K562 (cell line): ENCODE measurements around the gene SCTR. TPM values are rescaled to one million over a fixed set of nuclear protein-coding genes. Genes with fewer than 3 reads are reported as not detected.

Source experiments
- ATAC-seq: fragments of 200-7000 bp; cut with Tn5 transposase; 3 replicates; pipeline ENCODE4 v1.9.1; 2020; ENCODE audit warnings: moderate library complexity
- BruUV-seq: library from RNA; stranded (reverse); fragments of 400-500 nt; replicated peaks from 2 replicates; lab custom pipeline; 2021; lab: Mats Ljungman, UMichigan
- CTCF ChIA-PET: fragments of 300-600 bp; formaldehyde crosslinking; extraction: SDS; loops from one replicate; lab custom pipeline; 2021; ENCODE audit warnings: low intra/inter-chr PET ratio; lab: Yijun Ruan, JAX
- POLR2A ChIA-PET: fragments of 300-600, 350-650 bp; sonication (Branson Sonifier 250); formaldehyde crosslinking; extraction: SDS; loops from one replicate; lab custom pipeline; 2021; ENCODE audit warnings: antibody characterized with exemption, inconsistent platforms; lab: Yijun Ruan, JAX
- DNase-seq, 4 experiments: peaks; one replicate each; pipeline versions ENCODE4 v3.0.0 to v3.0.0-alpha.2; 2011 to 2018; ENCODE audit warnings: low spot score in 3 of 4, mixed read lengths in 3 of 4; ENCODE audit errors: extremely low read depth in 1 of 4
- FAIRE-seq: peaks from 2 replicates; lab custom pipeline; 2011; peaks lifted over from hg19 to GRCh38; lab: Jason Lieb, UNC
- H2AFZ ChIP-seq: 2 replicates; pipeline ENCODE4 v1.6.0; 2011; ENCODE audit warnings: low read depth, low read length, control low read depth, inconsistent platforms
- H3K27ac ChIP-seq: fragments of 200-600 bp; 3 replicates; pipeline ENCODE4 v1.8.0; 2011; ENCODE audit warnings: low read depth, mild to moderate bottlenecking, control low read depth, inconsistent platforms, low read length, moderate library complexity, mixed read lengths; ENCODE audit errors: extremely low read depth
- H3K27me3 ChIP-seq, 2 experiments: fragments of 300-600 bp in 1 of 2; 2 replicates in 1 of 2; 3 replicates in 1 of 2; pipeline versions ENCODE4 v1.6.0 to v1.8.0; 2011; ENCODE audit warnings: inconsistent platforms in 2 of 2, low read length in 2 of 2, mild to moderate bottlenecking in 1 of 2, mixed read lengths in 1 of 2, moderate library complexity in 1 of 2; ENCODE audit not compliant: control insufficient read depth in 2 of 2, insufficient read depth in 2 of 2
- H3K36me3 ChIP-seq: fragments of 300-600 bp; 3 replicates; pipeline ENCODE4 v1.8.0; 2011; ENCODE audit warnings: mild to moderate bottlenecking, low read length, inconsistent platforms; ENCODE audit not compliant: control insufficient read depth, insufficient read depth
- H3K4me1 ChIP-seq, 2 experiments: fragments of 200-600 bp in 1 of 2; replicated peaks in 1 of 2; 2 replicates in 1 of 2; 3 replicates in 1 of 2; pipeline versions ENCODE4 v1.5.1 to v1.8.0; 2011; ENCODE audit warnings: inconsistent platforms in 2 of 2, low read length in 2 of 2, mild to moderate bottlenecking in 1 of 2, mixed read lengths in 1 of 2, moderate library complexity in 1 of 2; ENCODE audit not compliant: control insufficient read depth in 2 of 2, insufficient read depth in 2 of 2
- H3K4me2 ChIP-seq: 2 replicates; pipeline ENCODE4 v1.6.1; 2011; ENCODE audit warnings: low read length, control low read depth, inconsistent platforms, mixed read lengths; ENCODE audit not compliant: insufficient read depth
- H3K4me3 ChIP-seq: fragments of 200-600 bp; sonication (generic), shearing (Covaris generic); 2 replicates; pipeline ENCODE4 v1.5.1; 2016; ENCODE audit warnings: control low read depth, inconsistent platforms
- H3K79me2 ChIP-seq: fragments of 200-600 bp; 3 replicates; pipeline ENCODE4 v1.8.0; 2011; ENCODE audit warnings: low read length, inconsistent platforms; ENCODE audit not compliant: control insufficient read depth, insufficient read depth
- H3K9ac ChIP-seq, 2 experiments: 2 replicates each; pipeline versions ENCODE4 v1.6.0 to v1.6.1; 2011; ENCODE audit warnings: low read depth in 2 of 2, low read length in 2 of 2, control low read depth in 1 of 2, inconsistent platforms in 1 of 2, mild to moderate bottlenecking in 1 of 2, mixed read lengths in 1 of 2; ENCODE audit not compliant: insufficient read depth in 1 of 2
- H3K9me1 ChIP-seq: one replicate; pipeline ENCODE4 v1.6.0; 2011; ENCODE audit warnings: inconsistent platforms, mild to moderate bottlenecking, low read length, moderate library complexity; ENCODE audit not compliant: control insufficient read depth, insufficient read depth
- H3K9me3 ChIP-seq: replicated peaks from 2 replicates; pipeline ENCODE4 v1.5.1; 2011; ENCODE audit warnings: low read depth, low read length, inconsistent platforms; ENCODE audit not compliant: control insufficient read depth, insufficient read depth
- H4K20me1 ChIP-seq: replicated peaks from 2 replicates; pipeline ENCODE4 v1.6.1; 2011; ENCODE audit warnings: low read length, inconsistent platforms, mixed read lengths; ENCODE audit not compliant: control insufficient read depth, insufficient read depth
- CTBP1 ChIP-seq: fragments of 450-650 bp; IDR thresholded peaks from 2 replicates; pipeline ENCODE4 v1.6.1; 2016; ENCODE audit warnings: borderline replicate concordance
- FOXA1 ChIP-seq: fragments of 450-650 bp; IDR thresholded peaks from 2 replicates; pipeline ENCODE4 v1.6.1; 2016; ENCODE audit warnings: mild to moderate bottlenecking, borderline replicate concordance
- GABPB2 ChIP-seq: fragments of 250-450 bp; sonication (Bioruptor Pico); conservative IDR thresholded peaks from 2 replicates; pipeline ENCODE4 v1.5.1; 2021; ENCODE audit warnings: mild to moderate bottlenecking
- NFRKB ChIP-seq: fragments of 450-650 bp; IDR thresholded peaks from 2 replicates; pipeline ENCODE4 v1.6.1; 2016; ENCODE audit warnings: low read depth
- PHF21A ChIP-seq: fragments of 450-650 bp; IDR thresholded peaks from 2 replicates; pipeline ENCODE4 v1.6.1; 2017; ENCODE audit warnings: low read depth, borderline replicate concordance
- POLR2G ChIP-seq: fragments of 200-400 bp; formaldehyde crosslinking; IDR thresholded peaks from 2 replicates; pipeline ENCODE4 v1.6.1; 2017; ENCODE audit warnings: low read depth, mild to moderate bottlenecking, antibody characterized with exemption, low read length, moderate library complexity
- RBM14 ChIP-seq: fragments of 200-400 bp; formaldehyde crosslinking; IDR thresholded peaks from 2 replicates; pipeline ENCODE4 v1.6.1; 2018; ENCODE audit warnings: low read depth, mild to moderate bottlenecking, low read length, moderate library complexity, borderline replicate concordance; ENCODE audit not compliant: insufficient read depth
- SETDB1 ChIP-seq: IDR thresholded peaks from one replicate; pipeline ENCODE4 v1.6.1; 2012; ENCODE audit warnings: low read length, control low read depth, inconsistent platforms
- TAF7 ChIP-seq: fragments of 450-650 bp; IDR thresholded peaks from 2 replicates; pipeline ENCODE4 v1.6.1; 2016; ENCODE audit warnings: missing genetic modification characterization, missing compliant biosample characterization
- TCF7 ChIP-seq: sonication (generic); IDR thresholded peaks from 2 replicates; pipeline ENCODE4 v1.6.1; 2016; ENCODE audit warnings: antibody characterized with exemption, borderline replicate concordance
- ZEB2 ChIP-seq: fragments of 450-650 bp; IDR thresholded peaks from 2 replicates; pipeline ENCODE4 v1.6.1; 2016
- ZFP36 ChIP-seq: fragments of 150-350 bp; IDR thresholded peaks from 2 replicates; pipeline ENCODE4 v1.6.1; 2018; ENCODE audit warnings: low read length, low read depth; ENCODE audit not compliant: partially characterized antibody
- ZKSCAN8 ChIP-seq: fragments of 200-800 bp; sonication (Bioruptor generic); IDR thresholded peaks from 2 replicates; pipeline ENCODE4 v1.6.1; 2016; ENCODE audit warnings: missing genetic modification characterization, missing compliant biosample characterization
- ZNF311 ChIP-seq: fragments of 250-450 bp; sonication (Bioruptor Pico); IDR thresholded peaks from 2 replicates; pipeline ENCODE4 v1.4.0; 2020; ENCODE audit warnings: mild to moderate bottlenecking, moderate library complexity
- ZNF764 ChIP-seq: fragments of 250-450 bp; sonication (Bioruptor Pico); IDR thresholded peaks from 2 replicates; pipeline ENCODE4 v1.4.0; 2020; ENCODE audit warnings: low read depth, mild to moderate bottlenecking, moderate library complexity
- ZSCAN32 ChIP-seq: fragments of 450-650 bp; formaldehyde crosslinking; IDR thresholded peaks from 2 replicates; pipeline ENCODE4 v1.4.0; 2020; ENCODE audit warnings: mild to moderate bottlenecking, moderate library complexity
- WGBS: fragments of 100-300 bp; shearing (Covaris generic); methylation state at CpG from one replicate; pipeline ENCODE4 v1.1.6; 2016; ENCODE audit warnings: low coverage, mixed read lengths; ENCODE audit not compliant: insufficient coverage; ENCODE audit errors: missing lambda C conversion rate; 5-methylcytosine and 5-hydroxymethylcytosine counted together
- in situ Hi-C: fragments of 300-500 bp; cut with MboI; formaldehyde crosslinking; loops from 4 replicates; pipeline ENCODE4 v1.15.0; 2018; ENCODE audit warnings: inconsistent platforms, mixed read lengths
- intact Hi-C: fragments of 100-400 bp; cut with micrococcal nuclease; formaldehyde crosslinking; loops from 2 replicates; pipeline ENCODE4 v1.14.2; 2022
- polyA plus RNA-seq, 8 experiments: library from polyadenylated mRNA; depleted of rRNA in 4 of 8; stranded (reverse) in 5 of 8; unstranded in 3 of 8; fragments of >200 nt; fragmentation: Nextera tagmentation in 2 of 8; fragmentation: Illumina TruSeq in 1 of 8; extraction: Ambion mirVana in 2 of 8; extraction: Trizol in 1 of 8; gene quantifications; 2 replicates each; pipeline versions ENCODE4 v1.2.1 to v1.2.3, GENCODE V29; 2011 to 2014; ENCODE audit warnings: inconsistent platforms in 1 of 8, missing spikeins in 1 of 8
- total RNA-seq, 7 experiments: library from RNA; depleted of rRNA in 6 of 7; stranded (reverse); fragments of >200 nt in 6 of 7; fragmentation: Illumina TruSeq in 2 of 7; extraction: Trizol in 2 of 7; gene quantifications; 2 replicates each; pipeline versions ENCODE4 v1.2.1 to v1.2.3, GENCODE V29; 2011 to 2021; ENCODE audit warnings: low replicate concordance in 1 of 7
- TF ChIP-seq, protein P1 (sequence below): fragments of 250-450 bp; sonication (Bioruptor Pico); IDR thresholded peaks from 2 replicates; pipeline ENCODE4 v1.4.0; 2020

SCTR gene
- total and polyA plus RNA-seq, 9 of the 15 experiments (the other 6 are each of a cell fraction or from before 2014, with no cell fraction given): not detected

DNA sequence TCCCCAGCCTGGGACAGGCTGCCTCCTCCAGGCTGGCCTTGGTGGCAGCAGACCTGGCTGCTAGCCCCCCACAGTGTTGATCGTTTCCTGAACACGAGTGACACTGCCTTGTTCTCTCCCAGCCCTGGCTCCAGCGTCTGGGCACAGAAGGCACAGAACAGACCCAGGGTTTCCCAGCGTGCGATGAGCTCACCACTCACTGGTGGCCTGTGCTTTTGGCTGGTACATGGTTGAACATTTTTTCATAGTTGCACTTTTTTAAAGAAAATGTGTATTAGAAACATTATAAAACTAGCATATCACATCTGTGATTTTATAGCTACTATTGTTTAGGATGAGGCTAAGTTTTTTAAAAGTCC lies 40.9 kb downstream of the SCTR start:
- CTCF ChIA-PET: no interaction called here
- in situ Hi-C loops: no loop called here

GRCh38 chr2:119482481-119483394 lies 41.5 kb downstream of the SCTR start:
- no peak for FAIRE-seq
- in situ Hi-C loops: no loop called here
- no TSS peak for BruUV-seq
- no peaks in the 10 kb centered on the region for H3K9me1 ChIP-seq
- ChIA-PET POLR2A (interaction anchor here (0.6 kb wide), 1 partner anchor 165 kb away, joined by 3 read pairs; no protein-coding TSS in a partner anchor), CTCF (no interaction called here)
- H3K27me3 ChIP-seq: peaks cover 13 to 79% of the 10 kb centered on the region in 2 experiments
- peaks cover 18% of the 10 kb centered on the region; the same call in 1 of the 2 replicates for H4K20me1 ChIP-seq
- H3K4me2 ChIP-seq: no peak overlapping the region
- no peak overlapping the region for H2AFZ ChIP-seq
- no peaks in the 10 kb centered on the region for H3K36me3 ChIP-seq
- H3K9ac ChIP-seq: peak overlapping the region in 1 of 2 experiments; percentile 45; a peak in 1 of 4 replicates
- H3K4me1 ChIP-seq: peaks cover 4 to 9% of the 10 kb centered on the region in 2 experiments; a peak in 3 of 5 replicates
- WGBS: 5% methylated on average over 18 of the region's 20 CpGs
- no peak for DNase-seq
- ATAC-seq: peak; percentile 19; the same call in 1 of the 3 replicates
- no peaks in the 10 kb centered on the region for H3K79me2 ChIP-seq
- no peak overlapping the region for H3K27ac ChIP-seq
- no peak overlapping the region for H3K4me3 ChIP-seq
- intact Hi-C loops: no loop called here
- no peaks in the 10 kb centered on the region for H3K9me3 ChIP-seq
- TF ChIP-seq ZNF311 (CRISPR knock-in tag): no peak
- no peak for TF ChIP-seq ZSCAN32
- TF ChIP-seq ZEB2: no peak
- TF ChIP-seq RBM14: no peak
- TF ChIP-seq CTBP1: no peak
- no peak for TF ChIP-seq ZKSCAN8 (CRISPR knock-in tag)
- TF ChIP-seq NFRKB: no peak
- no peak for TF ChIP-seq GABPB2
- no peak for TF ChIP-seq ZNF764 (CRISPR knock-in tag)
- no peak for TF ChIP-seq POLR2G
- TF ChIP-seq, protein P1, sequence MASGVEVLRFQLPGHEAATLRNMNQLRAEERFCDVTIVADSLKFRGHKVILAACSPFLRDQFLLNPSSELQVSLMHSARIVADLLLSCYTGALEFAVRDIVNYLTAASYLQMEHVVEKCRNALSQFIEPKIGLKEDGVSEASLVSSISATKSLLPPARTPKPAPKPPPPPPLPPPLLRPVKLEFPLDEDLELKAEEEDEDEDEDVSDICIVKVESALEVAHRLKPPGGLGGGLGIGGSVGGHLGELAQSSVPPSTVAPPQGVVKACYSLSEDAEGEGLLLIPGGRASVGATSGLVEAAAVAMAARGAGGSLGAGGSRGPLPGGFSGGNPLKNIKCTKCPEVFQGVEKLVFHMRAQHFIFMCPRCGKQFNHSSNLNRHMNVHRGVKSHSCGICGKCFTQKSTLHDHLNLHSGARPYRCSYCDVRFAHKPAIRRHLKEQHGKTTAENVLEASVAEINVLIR (CRISPR knock-in tag): no peak
- no peak for TF ChIP-seq SETDB1
- no peak for TF ChIP-seq TAF7 (tag)
- no peak for TF ChIP-seq PHF21A
- TF ChIP-seq FOXA1: no peak

More for the DNA sequence above, 40.9 kb downstream of the SCTR start:
- peaks cover 4 to 9% of the 10 kb centered on the region in 2 experiments; a peak in 3 of 5 replicates for H3K4me1 ChIP-seq
- BruUV-seq: no TSS peak
- no peak for ATAC-seq
- no peak overlapping the region for H3K27ac ChIP-seq
- POLR2A ChIA-PET: no interaction called here
- no peak overlapping the region for H2AFZ ChIP-seq
- intact Hi-C loops: no loop called here
- no peak overlapping the region for H3K4me3 ChIP-seq
- no peak for DNase-seq
- TF ChIP-seq TCF7 (no peak), ZFP36 (peak; percentile 28)
- H3K27me3 ChIP-seq: peaks cover 14 to 79% of the 10 kb centered on the region in 2 experiments
- H3K9ac ChIP-seq: no peak overlapping the region
- peaks cover 18% of the 10 kb centered on the region; the same call in 1 of the 2 replicates for H4K20me1 ChIP-seq
- WGBS: 4% methylated on average over 5 of the region's 5 CpGs
- H3K4me2 ChIP-seq: no peak overlapping the region
- H3K9me1 ChIP-seq: no peaks in the 10 kb centered on the region
- H3K9me3 ChIP-seq: no peaks in the 10 kb centered on the region
- no peak for FAIRE-seq
- no peaks in the 10 kb centered on the region for H3K79me2 ChIP-seq
- H3K36me3 ChIP-seq: no peaks in the 10 kb centered on the region
